A673 (cell line): ENCODE measurements around the gene LHPP. TPM values are rescaled to one million over a fixed set of nuclear protein-coding genes. Genes with fewer than 3 reads are reported as not detected.

Source experiments
- BruUV-seq: library from RNA; stranded (reverse); fragments of 400-500 nt; replicated peaks from 2 replicates; lab custom pipeline; 2021; lab: Mats Ljungman, UMichigan
- CTCF ChIA-PET: fragments of 300-600 bp; sonication (Branson Sonifier 250); formaldehyde crosslinking; loops from one replicate; lab custom pipeline; 2022; ENCODE audit warnings: antibody characterized with exemption; lab: Charles Lee
- POLR2A ChIA-PET: fragments of 300-600 bp; sonication (Branson Sonifier 250); formaldehyde crosslinking; loops from one replicate; lab custom pipeline; 2022; ENCODE audit warnings: antibody characterized with exemption; ENCODE audit not compliant: low non-redundant PET; lab: Charles Lee
- DNase-seq: peaks from one replicate; pipeline ENCODE4 v3.0.0-alpha.2; 2015; ENCODE audit warnings: low spot score
- H3K27ac ChIP-seq: fragments of 200-600 bp; sonication (generic); 2 replicates; pipeline ENCODE4 v1.5.1; 2016; ENCODE audit warnings: mixed run types, low read depth, mild to moderate bottlenecking, mixed read lengths, antibody characterized with exemption, low read length; ENCODE audit not compliant: poor library complexity, severe bottlenecking
- H3K27me3 ChIP-seq: fragments of 200-600 bp; sonication (generic); replicated peaks from 2 replicates; pipeline ENCODE4 v1.6.1; 2017; ENCODE audit warnings: mixed run types, low read depth, mild to moderate bottlenecking, mixed read lengths, antibody characterized with exemption, low read length; ENCODE audit not compliant: insufficient read depth, poor library complexity
- H3K36me3 ChIP-seq: fragments of 200-600 bp; sonication (generic); 2 replicates; pipeline ENCODE4 v1.6.1; 2016; ENCODE audit warnings: mixed run types, mild to moderate bottlenecking, mixed read lengths, antibody characterized with exemption, low read length; ENCODE audit not compliant: insufficient read depth, poor library complexity, severe bottlenecking
- H3K4me1 ChIP-seq: fragments of 200-600 bp; sonication (generic); 2 replicates; pipeline ENCODE4 v1.6.1; 2017; ENCODE audit warnings: mixed run types, mild to moderate bottlenecking, mixed read lengths, antibody characterized with exemption, low read length; ENCODE audit not compliant: insufficient read depth, poor library complexity, severe bottlenecking
- H3K4me3 ChIP-seq: fragments of 200-600 bp; sonication (generic); 2 replicates; pipeline ENCODE4 v1.5.1; 2016; ENCODE audit warnings: low read depth, mixed run types, mild to moderate bottlenecking, mixed read lengths, low read length; ENCODE audit not compliant: poor library complexity, severe bottlenecking
- H3K9me3 ChIP-seq: fragments of 200-600 bp; sonication (generic); 2 replicates; pipeline ENCODE4 v1.6.1; 2016; ENCODE audit warnings: mixed run types, low read depth, mild to moderate bottlenecking, mixed read lengths, antibody characterized with exemption, low read length; ENCODE audit not compliant: poor library complexity, severe bottlenecking
- CTCF ChIP-seq: fragments of 300-800, 200-600 bp; sonication (generic); conservative IDR thresholded peaks from 2 replicates; pipeline ENCODE4 v1.5.1; 2017; ENCODE audit warnings: low read depth, mild to moderate bottlenecking, antibody characterized with exemption, low read length, moderate library complexity, mixed read lengths
- EZH2 ChIP-seq: fragments of 200-600 bp; sonication (generic); IDR thresholded peaks from 2 replicates; pipeline ENCODE4 v1.6.1; 2017; ENCODE audit warnings: borderline replicate concordance, low read depth, mild to moderate bottlenecking, mixed read lengths, antibody characterized with exemption, low read length; ENCODE audit not compliant: poor library complexity, severe bottlenecking
- intact Hi-C: fragments of 100-400 bp; cut with micrococcal nuclease; formaldehyde crosslinking; loops from one replicate; pipeline ENCODE4 v1.10.0; 2022; ENCODE audit not compliant: unreplicated experiment
- total RNA-seq: library from RNA; stranded (reverse); gene quantifications from 2 replicates; pipeline ENCODE4 v1.2.3, GENCODE V29; 2021

The LHPP gene
- total RNA-seq, 1 experiment from 2014 or later, result 2.3 TPM

GRCh38 chr10:124512600-124512999 lies 51.0 kb downstream of the LHPP start:
- no peak overlapping the region for H3K4me3 ChIP-seq
- CTCF ChIA-PET, result no interaction called here
- no peaks in the 10 kb centered on the region for H3K4me1 ChIP-seq
- H3K9me3 ChIP-seq, result no peaks in the 10 kb centered on the region
- POLR2A ChIA-PET, result interaction anchor here (0.7 kb wide), 1 partner anchor 413 kb away, joined by 19 read pairs; no protein-coding TSS in a partner anchor
- no peak for DNase-seq
- no peaks in the 10 kb centered on the region for H3K36me3 ChIP-seq
- TF ChIP-seq EZH2 (no peak), CTCF (no peak)
- no TSS peak for BruUV-seq
- H3K27ac ChIP-seq, result no peak overlapping the region
- intact Hi-C loops, result no loop called here
- H3K27me3 ChIP-seq, result no peaks in the 10 kb centered on the region

DNA sequence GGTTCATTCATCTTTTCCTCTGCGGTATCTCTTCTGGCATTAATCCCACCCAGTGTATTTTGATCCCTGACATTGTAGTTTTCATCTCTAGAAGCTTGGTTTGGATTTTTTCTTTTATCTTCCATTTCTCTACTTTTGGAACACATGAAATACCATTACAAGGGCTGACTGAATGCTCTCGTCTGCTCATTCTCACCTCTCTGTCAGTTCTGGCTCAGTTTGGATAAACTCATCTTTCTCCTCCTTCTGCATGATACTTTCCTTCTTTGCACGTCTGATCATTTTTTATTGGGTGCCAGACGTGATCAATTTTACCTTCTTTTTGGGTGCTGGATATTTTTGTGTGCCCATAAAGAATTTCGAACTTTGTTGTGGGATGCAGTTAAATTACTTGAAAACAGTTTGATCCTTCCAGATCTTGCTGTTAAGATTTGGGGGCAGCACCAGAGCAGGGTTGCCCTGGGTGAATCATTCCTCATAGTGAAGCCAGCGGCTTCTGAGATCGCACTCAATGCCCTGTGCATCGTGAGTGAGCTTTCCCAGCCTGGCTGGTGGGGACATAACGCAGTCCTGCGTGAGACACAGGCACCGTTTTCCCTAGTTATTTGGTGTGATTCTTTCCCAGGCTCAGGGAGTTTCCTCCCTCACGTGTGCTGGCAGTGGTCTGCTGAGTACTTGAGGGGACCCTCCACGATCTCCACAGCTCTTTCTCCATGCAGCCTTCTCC lies 53.8 kb downstream of the LHPP start:
- Histone ChIP-seq H3K4me3 (no peak overlapping the region), H3K4me1 (peaks cover 1% of the 10 kb centered on the region), H3K9me3 (no peaks in the 10 kb centered on the region), H3K27me3 (no peaks in the 10 kb centered on the region), H3K27ac (no peak overlapping the region), H3K36me3 (no peaks in the 10 kb centered on the region)
- intact Hi-C loops, result no loop called here
- BruUV-seq, result no TSS peak
- DNase-seq, result no peak
- TF ChIP-seq EZH2 (no peak), CTCF (no peak)
- POLR2A ChIA-PET, result no interaction called here
- CTCF ChIA-PET, result no interaction called here

GRCh38 chr10:124516181-124516580 lies 54.6 kb downstream of the LHPP start:
- Histone ChIP-seq H3K4me3 (no peak overlapping the region), H3K4me1 (peaks cover 9% of the 10 kb centered on the region), H3K9me3 (no peaks in the 10 kb centered on the region), H3K27me3 (no peaks in the 10 kb centered on the region), H3K27ac (no peak overlapping the region), H3K36me3 (no peaks in the 10 kb centered on the region)
- ChIA-PET POLR2A (no interaction called here), CTCF (no interaction called here)
- no peak for TF ChIP-seq EZH2
- no peak for TF ChIP-seq CTCF
- BruUV-seq, result no TSS peak
- intact Hi-C loops, result no loop called here
- no peak for DNase-seq
